H1 (cell line): Measurements from ENCODE around the gene CAPN1.

Experiments
- GTF2F1 ChIP-seq: IDR thresholded peaks from 2 replicates; pipeline ENCODE4 v1.6.1; 2012; ENCODE audit warnings: low read depth, low read length, improper control_type of control experiment, borderline replicate concordance
- MAX ChIP-seq: IDR thresholded peaks from 2 replicates; pipeline ENCODE4 v1.6.1; 2012; ENCODE audit warnings: inconsistent platforms
- SP1 ChIP-seq: IDR thresholded peaks from 2 replicates; pipeline ENCODE4 v1.6.1; 2011; ENCODE audit warnings: low read depth, low read length
- YY1 ChIP-seq: IDR thresholded peaks from 2 replicates; pipeline ENCODE4 v1.6.1; 2011; ENCODE audit warnings: low read depth, mild to moderate bottlenecking, low read length

DNA sequence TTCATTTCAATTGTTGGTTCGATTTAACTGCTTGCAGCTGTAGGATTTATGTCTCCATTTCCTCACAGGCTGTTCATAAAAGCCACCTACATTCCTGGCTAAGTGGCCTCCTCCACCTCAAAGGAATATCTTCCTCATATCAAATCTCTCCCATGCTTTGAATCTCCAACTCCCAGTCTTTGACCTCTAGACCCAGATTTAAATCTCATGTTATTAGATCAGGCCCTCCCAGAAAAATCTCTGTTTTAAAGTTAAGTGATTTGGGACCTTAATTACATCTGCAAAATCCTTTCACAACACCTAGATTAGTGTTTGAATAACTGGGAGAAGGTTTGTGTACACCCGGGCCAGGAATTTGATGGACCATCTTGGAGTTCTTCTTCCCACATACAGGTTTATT lies 46.2 kb downstream of the CAPN1 start:
- TF ChIP-seq GTF2F1 = no peak
- TF ChIP-seq YY1 = no peak
- no peak for TF ChIP-seq SP1
- TF ChIP-seq MAX = no peak
